Stimulated activated CD8-positive, alpha-beta memory T cell treated with anti-CD3 and anti-CD28 coated beads, Interleukin-7, amount 100 ng/mL, for 1 hour (primary cell): Measurements from ENCODE around the gene MARK3.

Experiments
- DNase-seq, 2 donors: peaks; one replicate each; pipeline ENCODE4 v3.0.0-alpha.2; 2020; ENCODE audit warnings: low read depth in 2 of 2

The MARK3 gene

DNA sequence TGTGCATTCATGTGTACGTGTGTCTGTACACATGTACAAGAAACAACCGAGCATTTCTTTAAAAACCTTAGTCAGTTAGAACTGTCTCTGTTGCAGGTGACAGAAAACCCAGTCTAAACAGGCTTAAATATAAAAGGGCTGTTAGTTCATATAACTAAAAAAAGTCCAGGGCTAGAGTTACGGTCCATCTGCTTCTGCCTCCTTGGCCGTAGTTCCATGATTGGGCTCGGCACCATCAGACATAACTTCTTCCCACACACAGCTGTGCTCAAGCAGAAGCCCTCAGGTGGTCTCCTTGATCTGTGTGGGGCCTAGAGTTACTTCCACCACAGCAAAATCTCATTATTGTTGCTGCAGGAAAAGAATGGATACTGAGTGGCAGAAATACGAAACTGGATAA lies 102.9 kb downstream of the MARK3 start:
- DNase-seq = no peak

GRCh38 chr14:103488960-103489359 lies 103.7 kb downstream of the MARK3 start:
- DNase-seq = no peak

- no peak for DNase-seq
Observed at GRCh38 chr14:103489621-103490020, 104.4 kb downstream of the MARK3 start.

DNA sequence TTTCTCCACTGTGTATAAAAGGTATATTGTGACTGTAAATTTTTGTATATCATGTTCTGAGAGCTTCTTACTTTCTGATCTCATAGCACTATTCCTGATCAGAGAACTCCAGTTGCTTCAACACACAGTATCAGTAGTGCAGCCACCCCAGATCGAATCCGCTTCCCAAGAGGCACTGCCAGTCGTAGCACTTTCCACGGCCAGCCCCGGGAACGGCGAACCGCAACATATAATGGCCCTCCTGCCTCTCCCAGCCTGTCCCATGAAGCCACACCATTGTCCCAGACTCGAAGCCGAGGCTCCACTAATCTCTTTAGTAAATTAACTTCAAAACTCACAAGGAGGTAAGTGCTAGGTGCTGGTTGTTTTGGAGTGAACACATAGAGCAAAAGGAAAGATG lies 106.5 kb downstream of the MARK3 start:
- DNase-seq = no peak

DNA sequence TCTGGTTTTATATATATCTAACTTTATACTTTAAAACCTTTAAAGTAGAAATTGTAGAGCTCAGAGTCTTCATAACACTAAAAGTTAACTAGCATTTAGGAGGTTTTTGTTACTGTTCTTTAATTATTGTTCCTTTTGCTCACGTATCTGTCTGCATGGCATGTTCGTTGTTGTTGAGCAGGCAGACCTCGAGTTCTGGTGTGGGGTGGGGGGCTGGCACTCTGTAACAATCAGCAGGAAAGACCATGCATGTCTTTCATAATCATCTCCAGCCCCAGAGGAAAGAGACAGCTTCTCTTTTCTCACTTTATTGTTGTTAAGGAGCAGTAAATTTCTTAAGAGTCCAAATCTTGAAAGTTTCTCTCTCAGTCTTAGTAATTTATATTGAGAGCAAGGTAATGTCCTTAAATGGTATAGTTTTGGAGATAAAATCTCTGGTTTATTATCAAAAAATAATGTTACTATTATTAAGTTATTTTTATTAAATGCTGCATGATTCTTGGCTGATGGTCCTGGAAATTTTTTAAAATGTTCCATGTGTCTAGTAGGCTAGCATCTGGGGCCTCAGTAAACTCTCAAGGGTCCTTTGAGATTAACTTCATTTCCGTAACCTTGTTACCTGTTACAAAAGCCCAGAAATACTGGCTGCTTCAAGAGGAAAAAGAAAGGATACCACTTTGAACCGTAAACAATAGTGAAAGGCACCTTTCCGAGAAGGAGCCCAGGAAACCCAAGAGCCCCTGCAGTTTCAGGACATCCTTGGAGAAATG lies 107.1 kb downstream of the MARK3 start:
- DNase-seq = no peak

- no peak for DNase-seq
Observed at GRCh38 chr14:103495854-103496253, 110.6 kb downstream of the MARK3 start.

DNA sequence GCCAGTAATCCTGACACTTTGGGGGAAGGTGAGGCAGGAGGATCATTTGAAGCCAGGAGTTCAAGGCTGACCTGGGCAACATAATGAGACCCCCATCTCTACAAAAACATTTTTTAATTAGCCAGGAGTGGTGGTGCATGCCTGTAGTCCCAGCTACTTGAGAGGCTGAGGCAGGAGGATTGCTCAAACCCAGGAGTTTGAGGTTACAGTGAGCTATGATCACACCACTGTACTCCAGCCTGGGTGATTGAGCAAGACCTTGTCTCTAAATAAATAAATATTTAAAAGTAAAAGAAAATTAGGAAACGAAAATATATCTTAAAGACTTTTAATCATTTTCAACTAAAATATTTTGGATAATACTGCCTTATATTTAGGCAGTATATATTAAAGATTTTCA lies 111.6 kb downstream of the MARK3 start:
- no peak for DNase-seq

DNA sequence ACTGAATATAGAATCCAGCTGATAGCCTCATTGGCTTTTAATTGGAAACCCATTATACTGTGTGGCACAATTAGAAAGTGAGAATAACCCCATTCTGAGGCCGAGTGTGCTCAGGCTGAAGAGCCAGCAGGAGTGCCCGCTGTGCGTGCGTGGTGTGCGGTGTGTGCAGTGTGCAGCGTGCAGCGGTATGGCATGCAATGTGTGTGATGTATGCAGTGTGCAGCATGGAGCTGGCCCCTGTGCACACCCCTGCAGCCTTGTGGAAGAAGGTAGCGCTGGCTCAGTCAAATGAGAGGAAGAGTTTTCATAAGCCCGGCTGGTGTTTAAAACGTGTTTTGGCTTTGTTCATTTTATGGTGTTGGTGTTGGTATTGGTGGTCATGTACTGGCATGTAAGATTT lies 114.5 kb downstream of the MARK3 start:
- no peak for DNase-seq

DNA sequence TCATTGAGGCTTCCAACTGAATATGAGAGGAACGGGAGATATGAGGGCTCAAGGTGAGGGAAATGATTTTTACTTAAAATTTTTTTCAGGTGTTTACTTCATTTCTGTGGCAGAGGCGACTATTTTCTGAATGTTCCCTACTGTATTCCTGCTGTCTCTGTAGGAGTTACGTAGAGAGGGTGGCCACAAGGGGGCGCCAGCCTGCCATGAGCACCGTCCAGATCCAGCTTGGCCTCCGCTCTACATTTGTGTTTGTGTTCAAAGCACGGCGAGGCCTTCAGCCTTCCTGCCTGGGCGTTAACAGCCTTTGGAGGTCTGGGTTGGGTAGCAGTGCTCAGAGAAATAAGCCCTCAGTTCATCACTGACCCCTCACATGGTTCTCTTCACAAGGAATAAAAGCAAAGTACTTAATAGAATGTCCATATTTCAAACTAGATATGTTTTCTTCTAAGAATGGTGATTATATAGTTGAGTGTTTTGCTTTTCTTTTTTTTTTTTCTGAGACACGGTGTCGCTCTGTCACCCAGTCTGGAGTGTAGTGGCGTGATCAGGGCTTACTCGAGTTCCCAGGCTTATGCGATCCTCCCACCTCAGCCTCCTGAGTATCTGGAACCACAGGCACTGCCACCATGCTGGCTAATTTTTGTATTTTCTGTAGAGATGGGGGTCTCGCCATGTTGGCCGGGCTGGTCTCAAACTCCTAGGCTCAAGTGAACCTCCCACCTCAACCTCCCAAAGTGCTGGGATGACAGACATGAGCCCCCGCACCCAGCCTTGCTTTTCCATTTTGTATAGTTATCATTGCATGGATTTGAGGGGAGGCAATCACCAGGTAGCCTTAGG lies 115.2 kb downstream of the MARK3 start:
- peak; percentile 55 to 67 for DNase-seq

GRCh38 chr14:103501041-103501870 lies 116.0 kb downstream of the MARK3 start:
- no peak for DNase-seq

- no peak for DNase-seq
Observed at GRCh38 chr14:103501921-103502669, 116.9 kb downstream of the MARK3 start.

GRCh38 chr14:103502877-103503276 lies 117.7 kb downstream of the MARK3 start:
- DNase-seq = no peak

DNA sequence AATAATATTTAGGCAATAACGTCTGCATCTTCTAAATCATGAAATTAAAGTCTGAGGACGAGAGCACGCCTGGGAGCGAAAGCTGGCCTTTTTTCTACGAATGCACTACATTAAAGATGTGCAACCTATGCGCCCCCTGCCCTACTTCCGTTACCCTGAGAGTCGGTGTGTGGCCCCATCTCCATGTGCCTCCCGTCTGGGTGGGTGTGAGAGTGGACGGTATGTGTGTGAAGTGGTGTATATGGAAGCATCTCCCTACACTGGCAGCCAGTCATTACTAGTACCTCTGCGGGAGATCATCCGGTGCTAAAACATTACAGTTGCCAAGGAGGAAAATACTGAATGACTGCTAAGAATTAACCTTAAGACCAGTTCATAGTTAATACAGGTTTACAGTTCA lies 118.1 kb downstream of the MARK3 start:
- no peak for DNase-seq

GRCh38 chr14:103504991-103505565 lies 119.9 kb downstream of the MARK3 start:
- DNase-seq = no peak

GRCh38 chr14:103507751-103508150 lies 122.5 kb downstream of the MARK3 start:
- DNase-seq = no peak

- DNase-seq = no peak
Observed at GRCh38 chr14:103508521-103509329, 123.5 kb downstream of the MARK3 start.

- no peak for DNase-seq
Observed at GRCh38 chr14:103509864-103510723, 124.9 kb downstream of the MARK3 start.

DNA sequence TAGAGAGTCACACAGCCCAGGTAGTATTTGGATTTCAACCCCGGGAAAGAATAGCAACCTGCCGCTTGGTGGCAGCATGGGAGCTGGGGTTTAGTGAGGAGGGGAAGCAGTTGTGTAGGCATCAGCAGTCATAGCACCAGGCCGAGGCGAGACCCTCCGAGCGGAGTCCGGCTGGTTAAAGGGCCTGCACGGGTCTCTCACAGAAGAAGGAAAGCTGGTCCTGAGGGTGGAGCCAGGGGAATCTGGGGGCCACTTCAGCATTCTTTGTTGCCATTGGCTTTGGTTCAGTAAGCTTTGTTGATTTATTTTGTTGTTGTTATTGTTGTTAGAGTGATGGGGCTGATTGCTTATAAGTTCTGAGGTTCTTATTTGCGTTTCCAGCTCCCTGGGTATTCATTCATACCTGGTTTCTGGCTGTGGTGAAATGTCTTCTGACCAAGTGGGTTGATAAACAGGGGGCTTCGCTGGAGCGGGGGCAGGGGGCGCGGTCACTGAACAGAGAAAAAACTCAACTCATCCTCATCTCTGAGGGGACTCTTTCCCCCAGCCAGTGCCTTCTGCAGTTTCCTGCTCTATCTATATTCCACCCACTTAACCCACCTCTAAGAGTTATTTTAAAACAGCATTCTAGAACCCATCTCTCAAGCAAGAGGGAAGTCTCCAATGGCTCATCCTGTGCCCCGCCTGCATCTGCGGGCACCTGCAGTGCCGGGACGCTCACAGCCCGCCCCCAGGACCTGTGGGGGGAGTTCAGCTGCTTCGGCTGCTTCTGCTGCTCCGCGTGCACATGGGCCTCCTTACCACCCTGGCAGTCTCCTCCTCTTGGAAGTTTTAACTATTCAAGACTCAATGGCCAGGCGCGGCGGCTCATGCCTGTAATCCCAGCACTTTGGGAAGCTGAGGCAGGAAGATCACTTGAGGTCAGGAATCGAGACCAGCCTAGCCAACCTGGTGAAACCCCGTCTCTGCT lies 125.8 kb downstream of the MARK3 start:
- no peak for DNase-seq
